H9 (cell line): ENCODE results near the gene PPFIBP2. TPM values are rescaled to one million over a fixed set of nuclear protein-coding genes. Genes with fewer than 3 reads are reported as not detected.

Experiments used
- DNase-seq: peaks from one replicate; pipeline ENCODE4 v3.0.0-alpha.2; 2017
- H2AFZ ChIP-seq: one replicate; pipeline ENCODE4 v1.6.1; 2013; ENCODE audit warnings: mild to moderate bottlenecking, low read length, control low read depth, moderate library complexity
- H2AK5ac ChIP-seq: 2 replicates; pipeline ENCODE4 v1.6.1; 2013; ENCODE audit warnings: low read length, control low read depth, mixed read lengths; ENCODE audit not compliant: insufficient read length
- H2BK120ac ChIP-seq: one replicate; pipeline ENCODE4 v1.6.1; 2013; ENCODE audit warnings: low read depth, mild to moderate bottlenecking, low read length, control low read depth, inconsistent platforms; ENCODE audit not compliant: poor library complexity, severe bottlenecking
- H2BK12ac ChIP-seq: 2 replicates; pipeline ENCODE4 v1.6.1; 2013; ENCODE audit warnings: low read length, control low read depth, mixed read lengths, low read depth; ENCODE audit not compliant: insufficient read length
- H2BK15ac ChIP-seq: 2 replicates; pipeline ENCODE4 v1.6.1; 2013; ENCODE audit warnings: low read depth, low read length, control low read depth
- H2BK20ac ChIP-seq: one replicate; pipeline ENCODE4 v1.6.1; 2013; ENCODE audit warnings: low read depth, mild to moderate bottlenecking, low read length, control low read depth, inconsistent platforms; ENCODE audit not compliant: poor library complexity, severe bottlenecking
- H2BK5ac ChIP-seq: 2 replicates; pipeline ENCODE4 v1.6.1; 2013; ENCODE audit warnings: low read length, control low read depth, mixed read lengths; ENCODE audit not compliant: insufficient read length
- H3K14ac ChIP-seq: 2 replicates; pipeline ENCODE4 v1.6.1; 2013; ENCODE audit warnings: low read length, control low read depth; ENCODE audit not compliant: insufficient read depth
- H3K18ac ChIP-seq: 2 replicates; pipeline ENCODE4 v1.6.1; 2013; ENCODE audit warnings: low read depth, mild to moderate bottlenecking, mixed read lengths, low read length, control low read depth; ENCODE audit not compliant: insufficient read length
- H3K23ac ChIP-seq: 2 replicates; pipeline ENCODE4 v1.6.1; 2013; ENCODE audit warnings: low read length, control low read depth, mixed read lengths, low read depth; ENCODE audit not compliant: insufficient read length
- H3K23me2 ChIP-seq: 2 replicates; pipeline ENCODE4 v1.6.1; 2013; ENCODE audit warnings: low read depth, mild to moderate bottlenecking, mixed read lengths, low read length, control low read depth; ENCODE audit not compliant: insufficient read length, poor library complexity, severe bottlenecking
- H3K27ac ChIP-seq: 2 replicates; pipeline ENCODE4 v1.5.1; 2013; ENCODE audit warnings: low read length, control low read depth, mixed read lengths, low read depth; ENCODE audit not compliant: insufficient read length
- H3K27me3 ChIP-seq: 2 replicates; pipeline ENCODE4 v1.6.1; 2013; ENCODE audit warnings: low read length, control low read depth, inconsistent platforms; ENCODE audit not compliant: insufficient read depth
- H3K4ac ChIP-seq: 2 replicates; pipeline ENCODE4 v1.6.1; 2013; ENCODE audit warnings: low read depth, mild to moderate bottlenecking, control low read depth, inconsistent platforms, low read length, moderate library complexity
- H3K4me1 ChIP-seq: 2 replicates; pipeline ENCODE4 v1.6.1; 2013; ENCODE audit warnings: low read length, control low read depth, inconsistent platforms; ENCODE audit not compliant: insufficient read depth
- H3K4me2 ChIP-seq: 2 replicates; pipeline ENCODE4 v1.6.1; 2013; ENCODE audit warnings: low read length, control low read depth, mixed read lengths; ENCODE audit not compliant: insufficient read length, insufficient read depth
- H3K56ac ChIP-seq: 2 replicates; pipeline ENCODE4 v1.6.1; 2013; ENCODE audit warnings: low read depth, mild to moderate bottlenecking, mixed read lengths, low read length, control low read depth; ENCODE audit not compliant: insufficient read length
- H3K79me1 ChIP-seq: 2 replicates; pipeline ENCODE4 v1.6.1; 2013; ENCODE audit warnings: low read depth, mild to moderate bottlenecking, moderate library complexity, low read length, control low read depth, inconsistent platforms; ENCODE audit not compliant: insufficient read depth, poor library complexity, severe bottlenecking
- H3K79me2 ChIP-seq: 2 replicates; pipeline ENCODE4 v1.6.1; 2013; ENCODE audit warnings: low read length, control low read depth, inconsistent platforms; ENCODE audit not compliant: insufficient read depth
- H3K9ac ChIP-seq: 2 replicates; pipeline ENCODE4 v1.6.1; 2013; ENCODE audit warnings: low read length, control low read depth, mixed read lengths; ENCODE audit not compliant: insufficient read length; ENCODE audit errors: extremely low read depth
- H3K9me3 ChIP-seq: one replicate; pipeline ENCODE4 v1.6.1; 2013; ENCODE audit warnings: low read depth, low read length, inconsistent platforms; ENCODE audit not compliant: control insufficient read depth
- H3T11ph ChIP-seq: one replicate; pipeline ENCODE4 v1.6.1; 2013; ENCODE audit warnings: mild to moderate bottlenecking, low read length, control low read depth, inconsistent platforms
- H4K20me1 ChIP-seq: one replicate; pipeline ENCODE4 v1.6.1; 2013; ENCODE audit not compliant: control insufficient read depth, insufficient read length, insufficient read depth
- H4K5ac ChIP-seq: 2 replicates; pipeline ENCODE4 v1.6.1; 2013; ENCODE audit warnings: low read depth, mild to moderate bottlenecking, mixed read lengths, low read length, control low read depth; ENCODE audit not compliant: insufficient read length
- H4K8ac ChIP-seq: replicated peaks from 2 replicates; pipeline ENCODE4 v1.6.1; 2013; ENCODE audit warnings: low read length, control low read depth, mixed read lengths, low read depth; ENCODE audit not compliant: insufficient read length
- H4K91ac ChIP-seq: 2 replicates; pipeline ENCODE4 v1.6.1; 2013; ENCODE audit warnings: low read depth, mild to moderate bottlenecking, moderate library complexity, mixed read lengths, low read length, control low read depth; ENCODE audit not compliant: insufficient read length
- H3K27ac Mint-ChIP-seq, 3 experiments: 2 replicates in 2 of 3; 3 replicates in 1 of 3; pipeline ENCODE4 v1.8.0; 2020 to 2021; ENCODE audit warnings: mixed read lengths in 3 of 3, mild to moderate bottlenecking in 1 of 3, moderate library complexity in 1 of 3
- H3K27me3 Mint-ChIP-seq: 2 replicates; pipeline ENCODE4 v1.8.0; 2021; ENCODE audit warnings: low read depth, mild to moderate bottlenecking, moderate library complexity, mixed read lengths
- H3K36me3 Mint-ChIP-seq, 3 experiments: 2 replicates in 2 of 3; 3 replicates in 1 of 3; pipeline ENCODE4 v1.8.0; 2020 to 2021; ENCODE audit warnings: low read depth in 3 of 3, mixed read lengths in 3 of 3; ENCODE audit not compliant: insufficient read depth in 1 of 3
- H3K4me1 Mint-ChIP-seq, 2 experiments: 2 replicates each; pipeline ENCODE4 v1.8.0; 2020; ENCODE audit warnings: mixed read lengths in 2 of 2
- H3K4me3 Mint-ChIP-seq, 2 experiments: 2 replicates in 1 of 2; 3 replicates in 1 of 2; pipeline ENCODE4 v1.8.0; 2020 to 2021; ENCODE audit warnings: mild to moderate bottlenecking in 2 of 2, mixed read lengths in 2 of 2, moderate library complexity in 1 of 2
- H3K9me3 Mint-ChIP-seq, 2 experiments: 2 replicates in 1 of 2; 3 replicates in 1 of 2; pipeline ENCODE4 v1.8.0; 2020; ENCODE audit warnings: mild to moderate bottlenecking in 2 of 2, mixed read lengths in 2 of 2, moderate library complexity in 1 of 2
- WGBS: extraction: QIAGEN DNeasy Blood & Tissue Kit; methylation state at CpG from one replicate; pipeline ENCODE4 v1.1.7; 2013; ENCODE audit warnings: missing lambda C conversion rate, low lambda C conversion rate, mixed read lengths; ENCODE audit not compliant: insufficient read length; ENCODE audit errors: extremely low coverage; 5-methylcytosine and 5-hydroxymethylcytosine counted together
- total RNA-seq: library from RNA; stranded (reverse); gene quantifications from 2 replicates; pipeline ENCODE4 v1.2.1, GENCODE V29; 2021
- TF ChIP-seq, protein P1 (sequence below): fragments of 200-600 bp; sonication (generic); conservative IDR thresholded peaks from 3 replicates; pipeline ENCODE4 v1.8.0; 2021; ENCODE audit warnings: antibody characterized with exemption, mild to moderate bottlenecking

The PPFIBP2 gene
- total RNA-seq, 1 experiment from 2014 or later, result 8.3 TPM

DNA sequence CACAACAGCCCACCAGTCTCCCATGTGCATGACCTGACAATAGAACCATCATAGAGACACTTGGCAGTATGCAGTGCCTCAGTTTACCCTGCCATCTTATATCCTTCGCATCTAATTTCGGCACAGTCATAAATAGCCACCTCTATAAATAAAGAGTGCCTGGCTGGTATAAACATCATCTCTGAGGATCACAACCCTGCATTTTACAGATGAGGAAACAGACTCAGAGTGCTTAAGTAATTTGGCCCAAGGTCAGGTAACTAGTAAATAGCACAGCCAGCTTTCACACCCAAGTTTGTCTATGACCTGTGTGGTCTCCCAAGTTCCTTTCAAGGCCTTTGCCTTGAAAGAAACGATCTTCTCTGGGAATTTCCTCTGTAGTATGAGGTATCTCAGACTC lies 114.9 kb downstream of the PPFIBP2 start:
- peaks cover 0 to 13% (median 6%) of the 10 kb centered on the region in 3 experiments; a peak in 5 of 7 replicates for H3K36me3 Mint-ChIP-seq
- Histone ChIP-seq H3T11ph (no peak overlapping the region), H3K9me3 (no peaks in the 10 kb centered on the region), H2BK15ac (no peak overlapping the region), H2BK5ac (no peak overlapping the region), H3K4me2 (no peak overlapping the region), H2AFZ (no peak overlapping the region), H2AK5ac (no peak overlapping the region), H3K27me3 (no peaks in the 10 kb centered on the region), H4K20me1 (no peaks in the 10 kb centered on the region), H3K18ac (no peak overlapping the region), H3K23ac (no peak overlapping the region), H3K23me2 (no peaks in the 10 kb centered on the region), H2BK20ac (no peak overlapping the region), H2BK120ac (no peak overlapping the region), H3K9ac (no peak overlapping the region), H3K14ac (no peak overlapping the region), H3K56ac (no peak overlapping the region), H2BK12ac (no peak overlapping the region), H3K4ac (no peak overlapping the region), H3K27ac (no peak overlapping the region), H3K79me1 (no peaks in the 10 kb centered on the region), H3K79me2 (no peaks in the 10 kb centered on the region), H4K91ac (no peak overlapping the region), H3K4me1 (no peaks in the 10 kb centered on the region), H4K5ac (no peak overlapping the region), H4K8ac (no peak overlapping the region)
- H3K9me3 Mint-ChIP-seq, result no peaks in the 10 kb centered on the region
- no CpG with 5 or more reads among the region's 3 CpGs for WGBS
- TF ChIP-seq, protein P1, sequence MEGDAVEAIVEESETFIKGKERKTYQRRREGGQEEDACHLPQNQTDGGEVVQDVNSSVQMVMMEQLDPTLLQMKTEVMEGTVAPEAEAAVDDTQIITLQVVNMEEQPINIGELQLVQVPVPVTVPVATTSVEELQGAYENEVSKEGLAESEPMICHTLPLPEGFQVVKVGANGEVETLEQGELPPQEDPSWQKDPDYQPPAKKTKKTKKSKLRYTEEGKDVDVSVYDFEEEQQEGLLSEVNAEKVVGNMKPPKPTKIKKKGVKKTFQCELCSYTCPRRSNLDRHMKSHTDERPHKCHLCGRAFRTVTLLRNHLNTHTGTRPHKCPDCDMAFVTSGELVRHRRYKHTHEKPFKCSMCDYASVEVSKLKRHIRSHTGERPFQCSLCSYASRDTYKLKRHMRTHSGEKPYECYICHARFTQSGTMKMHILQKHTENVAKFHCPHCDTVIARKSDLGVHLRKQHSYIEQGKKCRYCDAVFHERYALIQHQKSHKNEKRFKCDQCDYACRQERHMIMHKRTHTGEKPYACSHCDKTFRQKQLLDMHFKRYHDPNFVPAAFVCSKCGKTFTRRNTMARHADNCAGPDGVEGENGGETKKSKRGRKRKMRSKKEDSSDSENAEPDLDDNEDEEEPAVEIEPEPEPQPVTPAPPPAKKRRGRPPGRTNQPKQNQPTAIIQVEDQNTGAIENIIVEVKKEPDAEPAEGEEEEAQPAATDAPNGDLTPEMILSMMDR, result no peak
- no peak for DNase-seq
- H3K27me3 Mint-ChIP-seq, result no peaks in the 10 kb centered on the region
- H3K27ac Mint-ChIP-seq, result no peak overlapping the region
- H3K4me1 Mint-ChIP-seq, result no peaks in the 10 kb centered on the region
- H3K4me3 Mint-ChIP-seq, result no peak overlapping the region
